B cell (primary cell): Measurements from ENCODE around the gene KCNJ12.
"Not testable (repeated sequence)": the region's sequence is repeated elsewhere in the genome, so short reads cannot be mapped to it uniquely, and the experiment has no call there.

ENCODE experiments used
- CTCF ChIP-seq: fragments of 200-600 bp; IDR thresholded peaks from one replicate; pipeline ENCODE4 v1.8.0; 2022; ENCODE audit warnings: antibody characterized with exemption, mild to moderate bottlenecking
- EZH2 ChIP-seq: IDR thresholded peaks from 2 replicates; pipeline ENCODE4 v1.6.1; 2012; ENCODE audit warnings: borderline replicate concordance, low read depth, mild to moderate bottlenecking, moderate library complexity, low read length; ENCODE audit not compliant: insufficient read depth, poor library complexity, severe bottlenecking

- TF ChIP-seq EZH2, CTCF: not testable (repeated sequence)
Measured at GRCh38 chr17:21454006-21454405, 77.8 kb downstream of the KCNJ12 start.
